ENCODE measurements around the gene LAMB4. TPM values are rescaled to one million over a fixed set of nuclear protein-coding genes. Genes with fewer than 3 reads are reported as not detected.
A peak's percentile ranks its signal among the peaks of the same experiment; 100 is the strongest.

LAMB4 gene
- total and polyA plus RNA-seq, 3 experiments from 2014 or later = not detected

GRCh38 chr7:108096996-108097395 lies 33.2 kb downstream of the LAMB4 start:
- no peaks in the 10 kb centered on the region for H3K9me3 Mint-ChIP-seq
- H3K27me3 Mint-ChIP-seq = peaks cover 1 to 16% of the 10 kb centered on the region in 2 donors
- Histone ChIP-seq H3K4me3 (ENCODE audit: low read length) (no peak overlapping the region), H3K4me1 (ENCODE audit: insufficient read depth, low read length) (no peaks in the 10 kb centered on the region), H3K27ac (ENCODE audit: low read depth, low read length) (no peak overlapping the region), H3K27me3 (ENCODE audit: insufficient read depth, low read length, poor library complexity, severe bottlenecking) (no peaks in the 10 kb centered on the region), H3K9me3 (ENCODE audit: low read length) (no peaks in the 10 kb centered on the region), H3K36me3 (ENCODE audit: insufficient read depth, low read length) (no peaks in the 10 kb centered on the region)
- H3K4me1 Mint-ChIP-seq = no peaks in the 10 kb centered on the region
- DNase-seq = no peak
- POLR2A ChIA-PET = no interaction called here
- H3K27ac Mint-ChIP-seq = no peak overlapping the region
- no peak overlapping the region for H3K4me3 Mint-ChIP-seq
- CTCF ChIA-PET = interaction anchor here (0.7 kb wide), 1 partner anchor 32 kb away, joined by 3 read pairs; no protein-coding TSS in a partner anchor
- H3K36me3 Mint-ChIP-seq = no peaks in the 10 kb centered on the region

GRCh38 chr7:108094933-108095710 lies 35.0 kb downstream of the LAMB4 start:
- no peak overlapping the region for H3K27ac ChIP-seq (ENCODE audit: low read depth, low read length)
- peaks cover 1 to 17% of the 10 kb centered on the region in 2 donors for H3K27me3 Mint-ChIP-seq
- no peaks in the 10 kb centered on the region for H3K9me3 ChIP-seq (ENCODE audit: low read length)
- H3K36me3 Mint-ChIP-seq = no peaks in the 10 kb centered on the region
- H3K4me1 Mint-ChIP-seq = no peaks in the 10 kb centered on the region
- H3K4me1 ChIP-seq (ENCODE audit: insufficient read depth, low read length) = no peaks in the 10 kb centered on the region
- H3K27me3 ChIP-seq (ENCODE audit: insufficient read depth, low read length, poor library complexity, severe bottlenecking) = no peaks in the 10 kb centered on the region
- POLR2A ChIA-PET = no interaction called here
- H3K4me3 Mint-ChIP-seq = no peak overlapping the region
- no peak overlapping the region for H3K4me3 ChIP-seq (ENCODE audit: low read length)
- H3K27ac Mint-ChIP-seq = no peak overlapping the region
- CTCF ChIA-PET = no interaction called here
- DNase-seq = no peak
- no peaks in the 10 kb centered on the region for H3K9me3 Mint-ChIP-seq
- no peaks in the 10 kb centered on the region for H3K36me3 ChIP-seq (ENCODE audit: insufficient read depth, low read length)

GRCh38 chr7:108094346-108094745 lies 35.8 kb downstream of the LAMB4 start:
- Histone ChIP-seq H3K9me3 (ENCODE audit: low read length) (no peaks in the 10 kb centered on the region), H3K27ac (ENCODE audit: low read depth, low read length) (no peak overlapping the region), H3K4me1 (ENCODE audit: insufficient read depth, low read length) (no peaks in the 10 kb centered on the region), H3K36me3 (ENCODE audit: insufficient read depth, low read length) (no peaks in the 10 kb centered on the region), H3K27me3 (ENCODE audit: insufficient read depth, low read length, poor library complexity, severe bottlenecking) (no peaks in the 10 kb centered on the region), H3K4me3 (ENCODE audit: low read length) (no peak overlapping the region)
- ChIA-PET POLR2A (no interaction called here), CTCF (no interaction called here)
- H3K9me3 Mint-ChIP-seq = no peaks in the 10 kb centered on the region
- H3K4me3 Mint-ChIP-seq = no peak overlapping the region
- no peaks in the 10 kb centered on the region for H3K4me1 Mint-ChIP-seq
- no peak for DNase-seq
- no peak overlapping the region for H3K27ac Mint-ChIP-seq
- H3K36me3 Mint-ChIP-seq = no peaks in the 10 kb centered on the region
- H3K27me3 Mint-ChIP-seq = peaks cover 1 to 17% of the 10 kb centered on the region in 2 donors

GRCh38 chr7:108093851-108094331 lies 36.3 kb downstream of the LAMB4 start:
- no peak for DNase-seq
- CTCF ChIA-PET = no interaction called here
- no peak overlapping the region for H3K4me3 Mint-ChIP-seq
- POLR2A ChIA-PET = no interaction called here
- Histone ChIP-seq H3K27ac (ENCODE audit: low read depth, low read length) (no peak overlapping the region), H3K4me1 (ENCODE audit: insufficient read depth, low read length) (no peaks in the 10 kb centered on the region), H3K4me3 (ENCODE audit: low read length) (no peak overlapping the region), H3K27me3 (ENCODE audit: insufficient read depth, low read length, poor library complexity, severe bottlenecking) (no peaks in the 10 kb centered on the region), H3K9me3 (ENCODE audit: low read length) (no peaks in the 10 kb centered on the region), H3K36me3 (ENCODE audit: insufficient read depth, low read length) (no peaks in the 10 kb centered on the region)
- H3K36me3 Mint-ChIP-seq = no peaks in the 10 kb centered on the region
- H3K4me1 Mint-ChIP-seq = no peaks in the 10 kb centered on the region
- no peak overlapping the region for H3K27ac Mint-ChIP-seq
- H3K9me3 Mint-ChIP-seq = no peaks in the 10 kb centered on the region
- peaks cover 1 to 14% of the 10 kb centered on the region in 2 donors for H3K27me3 Mint-ChIP-seq

- Mint-ChIP-seq H3K9me3 (no peaks in the 10 kb centered on the region), H3K27ac (no peak overlapping the region)
- CTCF ChIA-PET = no interaction called here
These were observed 36.8 kb downstream of the LAMB4 start for GRCh38 chr7:108093341-108093740.

GRCh38 chr7:108091461-108091831 lies 38.7 kb downstream of the LAMB4 start:
- ChIA-PET POLR2A (no interaction called here), CTCF (no interaction called here)
- no peaks in the 10 kb centered on the region for H3K9me3 ChIP-seq (ENCODE audit: low read length)
- H3K4me1 ChIP-seq (ENCODE audit: insufficient read depth, low read length) = no peaks in the 10 kb centered on the region
- H3K4me1 Mint-ChIP-seq = no peaks in the 10 kb centered on the region
- H3K27me3 ChIP-seq (ENCODE audit: insufficient read depth, low read length, poor library complexity, severe bottlenecking) = no peaks in the 10 kb centered on the region
- H3K27ac ChIP-seq (ENCODE audit: low read depth, low read length) = peak overlapping the region; percentile 57
- peaks cover 3 to 9% of the 10 kb centered on the region in 2 donors for H3K27me3 Mint-ChIP-seq
- no peak overlapping the region for H3K27ac Mint-ChIP-seq
- no peaks in the 10 kb centered on the region for H3K9me3 Mint-ChIP-seq
- H3K4me3 Mint-ChIP-seq = no peak overlapping the region
- DNase-seq = no peak
- no peaks in the 10 kb centered on the region for H3K36me3 Mint-ChIP-seq
- no peaks in the 10 kb centered on the region for H3K36me3 ChIP-seq (ENCODE audit: insufficient read depth, low read length)
- H3K4me3 ChIP-seq (ENCODE audit: low read length) = no peak overlapping the region

More at GRCh38 chr7:108093341-108093740, 36.8 kb downstream of the LAMB4 start:
- Mint-ChIP-seq H3K4me1 (no peaks in the 10 kb centered on the region), H3K36me3 (no peaks in the 10 kb centered on the region), H3K27me3 (peaks cover 1 to 9% of the 10 kb centered on the region in 2 donors), H3K4me3 (no peak overlapping the region)
- Histone ChIP-seq H3K36me3 (ENCODE audit: insufficient read depth, low read length) (no peaks in the 10 kb centered on the region), H3K4me3 (ENCODE audit: low read length) (no peak overlapping the region), H3K27me3 (ENCODE audit: insufficient read depth, low read length, poor library complexity, severe bottlenecking) (no peaks in the 10 kb centered on the region), H3K9me3 (ENCODE audit: low read length) (no peaks in the 10 kb centered on the region), H3K4me1 (ENCODE audit: insufficient read depth, low read length) (no peaks in the 10 kb centered on the region), H3K27ac (ENCODE audit: low read depth, low read length) (no peak overlapping the region)
- no peak for DNase-seq
- POLR2A ChIA-PET = no interaction called here

- POLR2A ChIA-PET = no interaction called here
- no peaks in the 10 kb centered on the region for H3K36me3 ChIP-seq (ENCODE audit: insufficient read depth, low read length)
- H3K4me3 ChIP-seq (ENCODE audit: low read length) = no peak overlapping the region
- H3K9me3 ChIP-seq (ENCODE audit: low read length) = no peaks in the 10 kb centered on the region
- CTCF ChIA-PET = no interaction called here
- no peaks in the 10 kb centered on the region for H3K4me1 Mint-ChIP-seq
- peak overlapping the region; percentile 57 for H3K27ac ChIP-seq (ENCODE audit: low read depth, low read length)
- no peak for DNase-seq
- no peaks in the 10 kb centered on the region for H3K27me3 ChIP-seq (ENCODE audit: insufficient read depth, low read length, poor library complexity, severe bottlenecking)
- H3K4me1 ChIP-seq (ENCODE audit: insufficient read depth, low read length) = no peaks in the 10 kb centered on the region
- H3K9me3 Mint-ChIP-seq = no peaks in the 10 kb centered on the region
- H3K36me3 Mint-ChIP-seq = no peaks in the 10 kb centered on the region
- peaks cover 2 to 9% of the 10 kb centered on the region in 2 donors for H3K27me3 Mint-ChIP-seq
- no peak overlapping the region for H3K4me3 Mint-ChIP-seq
- H3K27ac Mint-ChIP-seq = no peak overlapping the region
These were observed 39.2 kb downstream of the LAMB4 start for GRCh38 chr7:108090791-108091460.

GRCh38 chr7:108089381-108089780 lies 40.8 kb downstream of the LAMB4 start:
- Mint-ChIP-seq H3K27ac (no peak overlapping the region), H3K9me3 (no peaks in the 10 kb centered on the region), H3K36me3 (no peaks in the 10 kb centered on the region), H3K27me3 (peaks cover 2 to 6% of the 10 kb centered on the region in 2 donors), H3K4me3 (no peak overlapping the region), H3K4me1 (no peaks in the 10 kb centered on the region)
- ChIA-PET POLR2A (no interaction called here), CTCF (no interaction called here)
- H3K36me3 ChIP-seq (ENCODE audit: insufficient read depth, low read length) = no peaks in the 10 kb centered on the region
- no peaks in the 10 kb centered on the region for H3K9me3 ChIP-seq (ENCODE audit: low read length)
- H3K4me3 ChIP-seq (ENCODE audit: low read length) = no peak overlapping the region
- no peak for DNase-seq
- no peaks in the 10 kb centered on the region for H3K4me1 ChIP-seq (ENCODE audit: insufficient read depth, low read length)
- peak overlapping the region; percentile 34 for H3K27ac ChIP-seq (ENCODE audit: low read depth, low read length)
- H3K27me3 ChIP-seq (ENCODE audit: insufficient read depth, low read length, poor library complexity, severe bottlenecking) = no peaks in the 10 kb centered on the region
